Glutamatergic neuron (in vitro differentiated cells): Measurements from ENCODE around the gene SLC35D3. TPM values are rescaled to one million over a fixed set of nuclear protein-coding genes. Genes with fewer than 3 reads are reported as not detected.

Source experiments
- DNase-seq: peaks from one replicate; pipeline ENCODE4 v3.0.0; 2022
- H3K27ac Mint-ChIP-seq: one replicate; pipeline ENCODE4 v1.8.0; 2020; ENCODE audit warnings: mild to moderate bottlenecking, mixed read lengths, inconsistent platforms; ENCODE audit not compliant: unreplicated experiment
- H3K27me3 Mint-ChIP-seq: one replicate; pipeline ENCODE4 v1.8.0; 2020; ENCODE audit warnings: mild to moderate bottlenecking, moderate library complexity, mixed read lengths, inconsistent platforms; ENCODE audit not compliant: unreplicated experiment
- H3K36me3 Mint-ChIP-seq: one replicate; pipeline ENCODE4 v1.8.0; 2020; ENCODE audit warnings: mild to moderate bottlenecking, mixed read lengths, inconsistent platforms; ENCODE audit not compliant: unreplicated experiment
- H3K4me1 Mint-ChIP-seq: one replicate; pipeline ENCODE4 v1.8.0; 2020; ENCODE audit warnings: mild to moderate bottlenecking, low read depth, mixed read lengths, inconsistent platforms; ENCODE audit not compliant: unreplicated experiment
- H3K4me3 Mint-ChIP-seq: one replicate; pipeline ENCODE4 v1.8.0; 2020; ENCODE audit warnings: mild to moderate bottlenecking, mixed read lengths, inconsistent platforms; ENCODE audit not compliant: unreplicated experiment
- H3K9me3 Mint-ChIP-seq: one replicate; pipeline ENCODE4 v1.8.0; 2020; ENCODE audit warnings: mild to moderate bottlenecking, moderate library complexity, mixed read lengths, inconsistent platforms; ENCODE audit not compliant: unreplicated experiment
- total RNA-seq: library from RNA; stranded (reverse); fragmentation: NEBNext Ultra II Directional; extraction: Animal tissue kit (Norgen Biotek cat#: 25700); gene quantifications from one replicate; pipeline ENCODE4 v1.2.1, GENCODE V29; 2021; ENCODE audit not compliant: unreplicated experiment
- TF ChIP-seq, protein P1 (sequence below): fragments of 200-600 bp; sonication (generic); IDR thresholded peaks from one replicate; pipeline ENCODE4 v1.5.0; 2021; ENCODE audit not compliant: partially characterized antibody, unreplicated experiment

SLC35D3 gene
- total RNA-seq, 1 donor from 2014 or later: not detected

DNA sequence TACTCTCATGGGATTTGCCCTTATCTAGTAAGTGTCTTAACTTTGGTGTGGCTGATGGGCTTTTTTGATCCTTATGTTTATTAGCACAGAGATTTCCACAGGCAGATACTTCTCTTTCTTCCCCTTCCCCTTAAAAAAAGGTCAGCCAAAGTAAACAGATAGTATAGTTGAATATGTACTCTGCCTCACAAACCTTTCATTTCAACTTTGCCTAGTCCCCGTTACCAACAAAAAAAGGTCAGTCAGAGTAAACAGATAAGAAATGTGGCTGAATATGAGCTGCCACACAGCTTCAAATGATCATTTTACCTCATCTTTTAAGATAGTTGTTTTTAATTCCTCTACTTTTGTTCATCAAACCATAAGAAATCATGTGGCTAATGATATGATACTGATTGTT is 34.1 kb upstream of the SLC35D3 start:
- no peak overlapping the region for H3K27ac Mint-ChIP-seq

DNA sequence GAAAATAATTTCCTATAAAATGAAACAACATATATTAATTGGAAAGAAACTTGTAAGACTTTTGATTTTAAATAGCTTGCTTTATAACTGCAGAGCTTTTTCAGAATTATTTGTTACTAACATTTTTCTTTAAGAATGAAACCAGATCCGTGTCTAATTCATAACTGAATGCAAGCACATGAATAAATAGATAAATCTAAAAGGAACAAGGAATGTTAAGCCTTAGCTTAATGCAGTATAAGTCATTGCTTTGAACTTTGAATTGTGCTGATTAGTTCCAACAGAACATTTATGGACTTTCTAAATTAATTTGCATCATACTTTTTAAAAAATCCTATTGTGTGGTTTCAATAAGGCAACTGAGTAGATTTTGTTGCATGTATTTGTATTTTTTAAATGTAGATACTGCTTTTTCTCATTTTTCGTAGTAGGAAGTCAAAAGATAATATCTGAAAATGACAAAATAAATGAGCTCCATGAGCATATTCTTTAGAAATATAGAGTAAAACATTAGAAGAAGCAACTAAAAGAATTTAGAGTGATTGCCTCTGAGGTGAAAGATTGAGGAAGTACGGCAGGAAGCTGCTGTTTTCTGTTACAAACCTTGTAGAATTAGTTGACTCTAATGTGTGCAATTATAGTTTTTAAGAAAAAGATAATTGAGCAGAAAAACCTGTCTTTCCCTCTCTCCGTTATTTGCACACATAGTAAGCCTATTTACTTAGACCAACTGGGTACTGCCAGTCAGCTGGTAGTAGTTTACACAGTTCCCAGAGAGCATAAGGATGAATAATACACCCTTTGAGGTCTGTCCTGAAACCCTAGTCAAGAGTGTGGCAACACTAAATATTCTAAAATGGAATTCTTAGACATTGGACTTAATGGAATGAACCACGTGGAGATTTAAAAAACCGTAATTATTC is 32.6 kb upstream of the SLC35D3 start:
- Mint-ChIP-seq H3K36me3 (no peaks in the 10 kb centered on the region), H3K27ac (no peak overlapping the region), H3K4me3 (no peak overlapping the region), H3K4me1 (peaks cover 6% of the 10 kb centered on the region), H3K27me3 (no peaks in the 10 kb centered on the region), H3K9me3 (no peaks in the 10 kb centered on the region)
- TF ChIP-seq, protein P1, sequence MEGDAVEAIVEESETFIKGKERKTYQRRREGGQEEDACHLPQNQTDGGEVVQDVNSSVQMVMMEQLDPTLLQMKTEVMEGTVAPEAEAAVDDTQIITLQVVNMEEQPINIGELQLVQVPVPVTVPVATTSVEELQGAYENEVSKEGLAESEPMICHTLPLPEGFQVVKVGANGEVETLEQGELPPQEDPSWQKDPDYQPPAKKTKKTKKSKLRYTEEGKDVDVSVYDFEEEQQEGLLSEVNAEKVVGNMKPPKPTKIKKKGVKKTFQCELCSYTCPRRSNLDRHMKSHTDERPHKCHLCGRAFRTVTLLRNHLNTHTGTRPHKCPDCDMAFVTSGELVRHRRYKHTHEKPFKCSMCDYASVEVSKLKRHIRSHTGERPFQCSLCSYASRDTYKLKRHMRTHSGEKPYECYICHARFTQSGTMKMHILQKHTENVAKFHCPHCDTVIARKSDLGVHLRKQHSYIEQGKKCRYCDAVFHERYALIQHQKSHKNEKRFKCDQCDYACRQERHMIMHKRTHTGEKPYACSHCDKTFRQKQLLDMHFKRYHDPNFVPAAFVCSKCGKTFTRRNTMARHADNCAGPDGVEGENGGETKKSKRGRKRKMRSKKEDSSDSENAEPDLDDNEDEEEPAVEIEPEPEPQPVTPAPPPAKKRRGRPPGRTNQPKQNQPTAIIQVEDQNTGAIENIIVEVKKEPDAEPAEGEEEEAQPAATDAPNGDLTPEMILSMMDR: no peak
- DNase-seq: no peak

More for the DNA sequence above, 34.1 kb upstream of the SLC35D3 start:
- H3K27me3 Mint-ChIP-seq: no peaks in the 10 kb centered on the region
- peaks cover 6% of the 10 kb centered on the region for H3K4me1 Mint-ChIP-seq
- no peak for DNase-seq
- H3K9me3 Mint-ChIP-seq: no peaks in the 10 kb centered on the region
- no peaks in the 10 kb centered on the region for H3K36me3 Mint-ChIP-seq
- H3K4me3 Mint-ChIP-seq: no peak overlapping the region
- TF ChIP-seq, protein P1: no peak

DNA sequence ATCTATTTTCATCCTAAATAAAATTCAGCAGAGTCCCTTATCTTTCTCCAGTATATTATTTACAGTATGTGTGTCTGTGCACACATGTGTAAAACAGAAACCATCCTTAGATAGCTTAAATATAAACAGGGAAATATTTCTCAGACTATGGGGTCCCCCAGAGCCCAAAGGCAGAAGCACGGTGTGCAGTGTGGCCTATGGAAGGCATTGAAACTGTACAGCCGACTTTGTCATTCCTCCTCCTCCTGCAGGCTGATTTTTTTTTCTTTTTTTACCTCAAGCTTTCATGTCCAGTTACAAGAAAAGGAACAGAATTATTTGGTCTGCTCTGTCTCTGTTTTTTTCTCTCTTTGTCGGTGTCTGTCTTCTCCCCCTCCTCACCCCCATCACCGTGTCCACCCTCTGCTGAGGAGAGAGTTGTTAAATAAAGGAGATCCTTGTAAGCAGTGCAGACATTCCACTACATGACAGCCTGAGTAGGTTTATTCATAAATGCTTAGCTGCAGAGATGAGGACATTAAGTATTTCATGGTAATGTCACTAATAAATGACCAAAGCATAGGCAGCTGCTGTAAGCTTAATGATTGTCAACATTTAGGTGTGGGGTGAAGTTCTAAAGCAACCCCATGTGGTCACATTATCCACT is 31.8 kb upstream of the SLC35D3 start:
- Mint-ChIP-seq H3K4me1 (peaks cover 6% of the 10 kb centered on the region), H3K36me3 (no peaks in the 10 kb centered on the region), H3K4me3 (no peak overlapping the region), H3K27me3 (no peaks in the 10 kb centered on the region), H3K9me3 (no peaks in the 10 kb centered on the region), H3K27ac (no peak overlapping the region)
- TF ChIP-seq, protein P1: no peak
- DNase-seq: no peak

DNA sequence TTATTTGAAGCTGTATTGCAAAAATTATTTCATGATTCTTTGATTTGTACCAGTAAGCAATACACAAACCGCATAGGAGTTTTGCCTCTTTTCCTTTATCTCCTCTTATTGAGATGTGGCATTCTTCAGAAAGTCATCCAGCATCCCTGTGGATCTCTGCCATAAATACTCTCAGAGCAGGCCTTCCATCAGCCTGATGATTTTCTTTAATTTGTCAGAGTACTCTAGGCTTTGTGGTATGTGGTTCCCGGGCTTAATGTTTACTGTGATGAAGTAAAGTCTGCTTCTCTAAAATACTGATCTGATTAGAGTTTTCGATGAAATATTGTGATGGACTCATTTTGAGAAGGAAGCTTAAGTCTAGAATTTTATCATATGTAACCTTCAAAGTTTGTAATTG is 31.1 kb upstream of the SLC35D3 start:
- H3K36me3 Mint-ChIP-seq: no peaks in the 10 kb centered on the region
- H3K9me3 Mint-ChIP-seq: no peaks in the 10 kb centered on the region
- peaks cover 9% of the 10 kb centered on the region for H3K4me1 Mint-ChIP-seq
- H3K4me3 Mint-ChIP-seq: no peak overlapping the region
- no peaks in the 10 kb centered on the region for H3K27me3 Mint-ChIP-seq
- no peak overlapping the region for H3K27ac Mint-ChIP-seq
- DNase-seq: no peak
- TF ChIP-seq, protein P1: no peak

DNA sequence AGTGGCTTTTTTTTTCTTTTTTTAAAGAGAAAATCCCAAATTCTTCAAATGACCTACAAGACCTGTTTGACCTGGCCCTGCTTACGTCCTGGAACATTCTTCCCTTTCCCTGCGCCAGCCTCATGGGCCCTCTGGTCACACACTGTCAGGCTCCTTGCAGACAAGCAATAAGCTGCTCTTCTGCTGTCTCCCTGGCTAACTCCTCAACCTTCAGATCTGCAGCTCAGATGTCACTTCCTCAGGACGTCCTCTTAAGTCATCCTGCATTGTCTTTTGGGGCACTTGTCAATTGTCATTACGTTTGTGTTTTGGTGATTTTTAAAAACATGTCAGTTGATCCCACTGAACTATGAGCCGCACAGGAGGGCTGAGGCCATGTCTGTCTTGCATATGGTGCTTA is 28.9 kb upstream of the SLC35D3 start:
- no peak for DNase-seq
- Mint-ChIP-seq H3K36me3 (no peaks in the 10 kb centered on the region), H3K27ac (no peak overlapping the region), H3K27me3 (no peaks in the 10 kb centered on the region), H3K4me3 (no peak overlapping the region), H3K9me3 (no peaks in the 10 kb centered on the region), H3K4me1 (peaks cover 8% of the 10 kb centered on the region)
- TF ChIP-seq, protein P1: no peak
